HepG2 (cell line): ENCODE data around the gene NME4. TPM values are rescaled to one million over a fixed set of nuclear protein-coding genes. Genes with fewer than 3 reads are reported as not detected.
A peak's percentile ranks its signal among the peaks of the same experiment; 100 is the strongest.

Source experiments
- CBX2 ChIP-seq, 2 experiments: fragments of 200-600 bp in 1 of 2; sonication (generic); formaldehyde crosslinking in 1 of 2; IDR thresholded peaks; 2 replicates each; pipeline versions ENCODE4 v1.7.0 to v1.8.1; 2018 to 2022; ENCODE audit warnings: low read depth in 2 of 2, low read length in 1 of 2, mild to moderate bottlenecking in 1 of 2, missing genetic modification reagents in 1 of 2
- DPF2 ChIP-seq: sonication (generic); formaldehyde crosslinking; IDR thresholded peaks from 2 replicates; pipeline ENCODE4 v1.4.0; 2020; ENCODE audit warnings: mild to moderate bottlenecking, low read depth, missing genetic modification reagents, borderline replicate concordance
- ERF ChIP-seq: IDR thresholded peaks from 2 replicates; pipeline ENCODE4 v1.6.1; 2018; ENCODE audit warnings: missing biosample characterization, missing genetic modification reagents
- MTA3 ChIP-seq: sonication (generic); formaldehyde crosslinking; IDR thresholded peaks from 2 replicates; pipeline ENCODE4 v1.4.0; 2020; ENCODE audit warnings: missing genetic modification reagents
- RELA ChIP-seq: sonication (generic); formaldehyde crosslinking; IDR thresholded peaks from 2 replicates; pipeline ENCODE4 v1.4.0; 2020; ENCODE audit warnings: missing genetic modification reagents
- TBX3 ChIP-seq: fragments of 450-650 bp; IDR thresholded peaks from 2 replicates; pipeline ENCODE4 v1.6.1; 2017; ENCODE audit warnings: antibody characterized with exemption, mild to moderate bottlenecking, inconsistent platforms, borderline replicate concordance
- THYN1 ChIP-seq: sonication (generic); formaldehyde crosslinking; IDR thresholded peaks from 2 replicates; pipeline ENCODE4 v1.8.1; 2023; ENCODE audit warnings: low read depth, mild to moderate bottlenecking, moderate library complexity, missing genetic modification reagents, borderline replicate concordance
- U2AF2 ChIP-seq: fragments of 200-400 bp; formaldehyde crosslinking; IDR thresholded peaks from 2 replicates; pipeline ENCODE4 v1.6.1; 2017; ENCODE audit warnings: low read depth, mild to moderate bottlenecking, low read length
- ZNF264 ChIP-seq: sonication (generic); formaldehyde crosslinking; IDR thresholded peaks from 2 replicates; pipeline ENCODE4 v1.4.0; 2020; ENCODE audit warnings: missing genetic modification reagents
- ZNF83 ChIP-seq: sonication (generic); formaldehyde crosslinking; IDR thresholded peaks from 2 replicates; pipeline ENCODE4 v1.4.0; 2020; ENCODE audit warnings: missing genetic modification reagents, mild to moderate bottlenecking, borderline replicate concordance
- polyA plus RNA-seq, 8 experiments: library from polyadenylated mRNA; depleted of rRNA in 3 of 8; stranded (reverse) in 7 of 8; unstranded in 1 of 8; fragments of >200 nt; fragmentation: Illumina TruSeq in 4 of 8; extraction: Trizol in 4 of 8; gene quantifications; 2 replicates each; pipeline versions ENCODE4 v1.2.1 to v1.2.3, GENCODE V29; 2011 to 2016; ENCODE audit warnings: low read depth in 4 of 8, missing spikeins in 1 of 8, mixed read lengths in 1 of 8; ENCODE audit not compliant: insufficient read depth in 1 of 8
- total RNA-seq, 5 experiments: library from RNA; depleted of rRNA; stranded (reverse); fragments of >200 nt; fragmentation: Illumina TruSeq; extraction: Trizol; gene quantifications; 2 replicates each; pipeline ENCODE4 v1.2.3, GENCODE V29; 2016; ENCODE audit warnings: low read depth in 1 of 5
- TF ChIP-seq, protein P1 (sequence below): sonication (generic); formaldehyde crosslinking; conservative IDR thresholded peaks from 2 replicates; pipeline ENCODE4 v1.8.0; 2022; ENCODE audit warnings: missing genetic modification reagents
- TF ChIP-seq, protein P2 (sequence below): sonication (generic); formaldehyde crosslinking; IDR thresholded peaks from 2 replicates; pipeline ENCODE4 v1.5.1; 2020; ENCODE audit warnings: missing genetic modification reagents, mild to moderate bottlenecking, borderline replicate concordance
- TF ChIP-seq, protein P3 (sequence below): sonication (generic); formaldehyde crosslinking; IDR thresholded peaks from 2 replicates; pipeline ENCODE4 v1.4.0; 2020; ENCODE audit warnings: low read depth, mild to moderate bottlenecking, missing genetic modification reagents
- TF ChIP-seq, protein P4 (sequence below): fragments of 450-650 bp; IDR thresholded peaks from 2 replicates; pipeline ENCODE4 v1.6.1; 2016
- TF ChIP-seq, protein P5 (sequence below): IDR thresholded peaks from 2 replicates; pipeline ENCODE4 v1.6.1; 2016; ENCODE audit warnings: low read depth, control low read depth
- TF ChIP-seq, protein P6 (sequence below): sonication (generic); formaldehyde crosslinking; IDR thresholded peaks from 2 replicates; pipeline ENCODE4 v1.4.0; 2020; ENCODE audit warnings: mild to moderate bottlenecking, missing genetic modification reagents

Gene NME4
- total and polyA plus RNA-seq, 2 of the 13 experiments (the other 11 are each of a cell fraction or from before 2014, with no cell fraction given) = 121 to 263 TPM

DNA sequence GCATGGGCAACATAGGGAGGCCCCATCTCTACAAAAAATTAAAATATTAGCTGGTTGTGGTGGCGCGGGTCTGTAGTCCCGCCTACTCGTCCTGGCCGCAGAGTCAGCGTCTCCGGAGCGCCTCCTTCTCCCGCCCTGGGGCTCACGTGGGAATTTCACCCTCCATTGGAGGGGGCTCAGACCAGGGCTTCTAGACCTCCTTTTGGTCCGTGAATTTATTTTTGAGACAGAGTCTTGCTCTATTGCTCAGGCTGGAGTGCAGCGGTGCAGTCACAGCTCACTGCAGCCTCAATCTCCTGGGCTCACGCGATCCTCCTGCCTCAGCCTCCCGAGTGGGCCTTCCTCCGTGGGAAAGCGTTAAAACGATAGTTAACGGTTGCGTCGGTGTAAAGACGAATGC lies 394 bp upstream of the NME4 start (continued):
- no peak for TF ChIP-seq TBX3
- TF ChIP-seq ZNF264 (CRISPR knock-in tag) = no peak
- no peak for TF ChIP-seq ERF (CRISPR knock-in tag)
- TF ChIP-seq RELA (CRISPR knock-in tag) = no peak
- TF ChIP-seq, protein P1, sequence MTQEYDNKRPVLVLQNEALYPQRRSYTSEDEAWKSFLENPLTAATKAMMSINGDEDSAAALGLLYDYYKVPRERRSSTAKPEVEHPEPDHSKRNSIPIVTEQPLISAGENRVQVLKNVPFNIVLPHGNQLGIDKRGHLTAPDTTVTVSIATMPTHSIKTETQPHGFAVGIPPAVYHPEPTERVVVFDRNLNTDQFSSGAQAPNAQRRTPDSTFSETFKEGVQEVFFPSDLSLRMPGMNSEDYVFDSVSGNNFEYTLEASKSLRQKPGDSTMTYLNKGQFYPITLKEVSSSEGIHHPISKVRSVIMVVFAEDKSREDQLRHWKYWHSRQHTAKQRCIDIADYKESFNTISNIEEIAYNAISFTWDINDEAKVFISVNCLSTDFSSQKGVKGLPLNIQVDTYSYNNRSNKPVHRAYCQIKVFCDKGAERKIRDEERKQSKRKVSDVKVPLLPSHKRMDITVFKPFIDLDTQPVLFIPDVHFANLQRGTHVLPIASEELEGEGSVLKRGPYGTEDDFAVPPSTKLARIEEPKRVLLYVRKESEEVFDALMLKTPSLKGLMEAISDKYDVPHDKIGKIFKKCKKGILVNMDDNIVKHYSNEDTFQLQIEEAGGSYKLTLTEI (CRISPR knock-in tag) = no peak
- no peak for TF ChIP-seq MTA3 (CRISPR knock-in tag)
- TF ChIP-seq, protein P2, sequence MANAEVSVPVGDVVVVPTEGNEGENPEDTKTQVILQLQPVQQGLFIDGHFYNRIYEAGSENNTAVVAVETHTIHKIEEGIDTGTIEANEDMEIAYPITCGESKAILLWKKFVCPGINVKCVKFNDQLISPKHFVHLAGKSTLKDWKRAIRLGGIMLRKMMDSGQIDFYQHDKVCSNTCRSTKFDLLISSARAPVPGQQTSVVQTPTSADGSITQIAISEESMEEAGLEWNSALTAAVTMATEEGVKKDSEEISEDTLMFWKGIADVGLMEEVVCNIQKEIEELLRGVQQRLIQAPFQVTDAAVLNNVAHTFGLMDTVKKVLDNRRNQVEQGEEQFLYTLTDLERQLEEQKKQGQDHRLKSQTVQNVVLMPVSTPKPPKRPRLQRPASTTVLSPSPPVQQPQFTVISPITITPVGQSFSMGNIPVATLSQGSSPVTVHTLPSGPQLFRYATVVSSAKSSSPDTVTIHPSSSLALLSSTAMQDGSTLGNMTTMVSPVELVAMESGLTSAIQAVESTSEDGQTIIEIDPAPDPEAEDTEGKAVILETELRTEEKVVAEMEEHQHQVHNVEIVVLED (CRISPR knock-in tag) = no peak
- TF ChIP-seq THYN1 (CRISPR knock-in tag) = no peak
- TF ChIP-seq, protein P3, sequence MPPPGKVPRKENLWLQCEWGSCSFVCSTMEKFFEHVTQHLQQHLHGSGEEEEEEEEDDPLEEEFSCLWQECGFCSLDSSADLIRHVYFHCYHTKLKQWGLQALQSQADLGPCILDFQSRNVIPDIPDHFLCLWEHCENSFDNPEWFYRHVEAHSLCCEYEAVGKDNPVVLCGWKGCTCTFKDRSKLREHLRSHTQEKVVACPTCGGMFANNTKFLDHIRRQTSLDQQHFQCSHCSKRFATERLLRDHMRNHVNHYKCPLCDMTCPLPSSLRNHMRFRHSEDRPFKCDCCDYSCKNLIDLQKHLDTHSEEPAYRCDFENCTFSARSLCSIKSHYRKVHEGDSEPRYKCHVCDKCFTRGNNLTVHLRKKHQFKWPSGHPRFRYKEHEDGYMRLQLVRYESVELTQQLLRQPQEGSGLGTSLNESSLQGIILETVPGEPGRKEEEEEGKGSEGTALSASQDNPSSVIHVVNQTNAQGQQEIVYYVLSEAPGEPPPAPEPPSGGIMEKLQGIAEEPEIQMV (CRISPR knock-in tag) = peak; percentile 47; the same call in 1 of the 2 replicates
- no peak for TF ChIP-seq ZNF83 (CRISPR knock-in tag)
- TF ChIP-seq, protein P4, sequence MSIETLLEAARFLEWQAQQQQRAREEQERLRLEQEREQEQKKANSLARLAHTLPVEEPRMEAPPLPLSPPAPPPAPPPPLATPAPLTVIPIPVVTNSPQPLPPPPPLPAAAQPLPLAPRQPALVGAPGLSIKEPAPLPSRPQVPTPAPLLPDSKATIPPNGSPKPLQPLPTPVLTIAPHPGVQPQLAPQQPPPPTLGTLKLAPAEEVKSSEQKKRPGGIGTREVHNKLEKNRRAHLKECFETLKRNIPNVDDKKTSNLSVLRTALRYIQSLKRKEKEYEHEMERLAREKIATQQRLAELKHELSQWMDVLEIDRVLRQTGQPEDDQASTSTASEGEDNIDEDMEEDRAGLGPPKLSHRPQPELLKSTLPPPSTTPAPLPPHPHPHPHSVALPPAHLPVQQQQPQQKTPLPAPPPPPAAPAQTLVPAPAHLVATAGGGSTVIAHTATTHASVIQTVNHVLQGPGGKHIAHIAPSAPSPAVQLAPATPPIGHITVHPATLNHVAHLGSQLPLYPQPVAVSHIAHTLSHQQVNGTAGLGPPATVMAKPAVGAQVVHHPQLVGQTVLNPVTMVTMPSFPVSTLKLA = no peak
- no peak for TF ChIP-seq CBX2 (IDR thresholded peaks at IDR 0.05; ENCODE audit: low read depth, low read length)
- no peak for TF ChIP-seq CBX2 (CRISPR knock-in tag; IDR thresholded peaks at IDR 0.05; ENCODE audit: low read depth)
- TF ChIP-seq, protein P5, sequence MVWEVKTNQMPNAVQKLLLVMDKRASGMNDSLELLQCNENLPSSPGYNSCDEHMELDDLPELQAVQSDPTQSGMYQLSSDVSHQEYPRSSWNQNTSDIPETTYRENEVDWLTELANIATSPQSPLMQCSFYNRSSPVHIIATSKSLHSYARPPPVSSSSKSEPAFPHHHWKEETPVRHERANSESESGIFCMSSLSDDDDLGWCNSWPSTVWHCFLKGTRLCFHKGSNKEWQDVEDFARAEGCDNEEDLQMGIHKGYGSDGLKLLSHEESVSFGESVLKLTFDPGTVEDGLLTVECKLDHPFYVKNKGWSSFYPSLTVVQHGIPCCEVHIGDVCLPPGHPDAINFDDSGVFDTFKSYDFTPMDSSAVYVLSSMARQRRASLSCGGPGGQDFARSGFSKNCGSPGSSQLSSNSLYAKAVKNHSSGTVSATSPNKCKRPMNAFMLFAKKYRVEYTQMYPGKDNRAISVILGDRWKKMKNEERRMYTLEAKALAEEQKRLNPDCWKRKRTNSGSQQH (CRISPR knock-in tag) = no peak
- no peak for TF ChIP-seq U2AF2
- no peak for TF ChIP-seq DPF2 (CRISPR knock-in tag)
- TF ChIP-seq, protein P6, sequence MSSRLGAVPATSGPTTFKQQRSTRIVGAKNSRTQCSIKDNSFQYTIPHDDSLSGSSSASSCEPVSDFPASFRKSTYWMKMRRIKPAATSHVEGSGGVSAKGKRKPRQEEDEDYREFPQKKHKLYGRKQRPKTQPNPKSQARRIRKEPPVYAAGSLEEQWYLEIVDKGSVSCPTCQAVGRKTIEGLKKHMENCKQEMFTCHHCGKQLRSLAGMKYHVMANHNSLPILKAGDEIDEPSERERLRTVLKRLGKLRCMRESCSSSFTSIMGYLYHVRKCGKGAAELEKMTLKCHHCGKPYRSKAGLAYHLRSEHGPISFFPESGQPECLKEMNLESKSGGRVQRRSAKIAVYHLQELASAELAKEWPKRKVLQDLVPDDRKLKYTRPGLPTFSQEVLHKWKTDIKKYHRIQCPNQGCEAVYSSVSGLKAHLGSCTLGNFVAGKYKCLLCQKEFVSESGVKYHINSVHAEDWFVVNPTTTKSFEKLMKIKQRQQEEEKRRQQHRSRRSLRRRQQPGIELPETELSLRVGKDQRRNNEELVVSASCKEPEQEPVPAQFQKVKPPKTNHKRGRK = no peak
